Measurements from ENCODE around the gene SCNN1A. TPM values are rescaled to one million over a fixed set of nuclear protein-coding genes. Genes with fewer than 3 reads are reported as not detected.
A peak's percentile ranks its signal among the peaks of the same experiment; 100 is the strongest.

Gene SCNN1A
- total and polyA plus RNA-seq, 11 donors, result 0.11 to 3.9 (median 0.43) TPM; not detected in 4

DNA sequence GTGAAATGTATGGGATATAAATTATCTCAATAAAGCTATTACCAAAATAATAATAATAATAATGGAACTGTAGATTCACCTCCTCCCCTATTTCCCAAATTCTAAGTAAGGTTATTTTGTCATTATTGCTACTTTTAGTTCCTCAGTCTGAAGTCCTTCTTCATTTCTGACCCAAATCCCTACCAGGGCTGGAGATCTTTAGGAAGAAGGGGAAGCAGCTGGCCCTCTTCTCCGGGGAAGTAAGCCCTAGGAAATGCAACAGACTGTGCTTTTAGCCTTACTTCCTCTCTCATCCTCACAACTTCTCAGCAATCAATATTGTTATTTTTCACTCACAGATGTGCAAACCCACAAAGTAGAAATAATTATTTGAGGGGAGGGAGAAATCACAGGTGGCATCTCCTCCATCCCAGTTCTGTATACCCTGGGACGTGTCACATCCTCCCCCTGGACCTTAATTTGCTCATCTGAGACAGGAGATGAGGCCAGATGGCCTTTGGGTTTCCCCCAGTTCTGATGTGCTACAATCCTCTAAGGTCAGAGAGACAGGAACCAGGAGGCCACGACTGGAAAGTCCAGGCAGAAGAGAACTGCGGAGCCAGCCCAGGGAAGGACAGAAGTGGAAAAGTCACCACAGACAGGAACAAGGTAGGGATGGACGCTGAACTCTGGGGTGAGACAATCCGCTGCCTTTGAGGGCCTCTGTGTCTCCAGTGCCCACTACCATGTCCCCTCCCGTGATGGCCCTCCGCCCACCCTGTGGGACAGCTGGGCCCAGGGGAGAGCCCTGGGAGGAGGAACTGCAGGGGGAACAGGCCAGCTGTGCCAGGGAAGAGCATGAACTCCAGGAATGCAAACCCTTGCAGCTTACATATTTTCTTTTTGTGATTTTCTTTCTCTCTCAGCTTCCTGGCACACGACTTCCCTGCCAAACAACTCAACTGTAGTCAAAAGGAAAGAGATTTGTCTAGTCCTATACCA, 22.9 kb downstream of the SCNN1A start:
- 50 to 55% (median 53%) methylated on average over 9 of the region's 9 CpGs for WGBS, 4 donors

GRCh38 chr12:6351622-6352021, 23.7 kb downstream of the SCNN1A start:
- intact Hi-C loops (cut with DNase I), result no loop called here
- TF ChIP-seq, protein P1, sequence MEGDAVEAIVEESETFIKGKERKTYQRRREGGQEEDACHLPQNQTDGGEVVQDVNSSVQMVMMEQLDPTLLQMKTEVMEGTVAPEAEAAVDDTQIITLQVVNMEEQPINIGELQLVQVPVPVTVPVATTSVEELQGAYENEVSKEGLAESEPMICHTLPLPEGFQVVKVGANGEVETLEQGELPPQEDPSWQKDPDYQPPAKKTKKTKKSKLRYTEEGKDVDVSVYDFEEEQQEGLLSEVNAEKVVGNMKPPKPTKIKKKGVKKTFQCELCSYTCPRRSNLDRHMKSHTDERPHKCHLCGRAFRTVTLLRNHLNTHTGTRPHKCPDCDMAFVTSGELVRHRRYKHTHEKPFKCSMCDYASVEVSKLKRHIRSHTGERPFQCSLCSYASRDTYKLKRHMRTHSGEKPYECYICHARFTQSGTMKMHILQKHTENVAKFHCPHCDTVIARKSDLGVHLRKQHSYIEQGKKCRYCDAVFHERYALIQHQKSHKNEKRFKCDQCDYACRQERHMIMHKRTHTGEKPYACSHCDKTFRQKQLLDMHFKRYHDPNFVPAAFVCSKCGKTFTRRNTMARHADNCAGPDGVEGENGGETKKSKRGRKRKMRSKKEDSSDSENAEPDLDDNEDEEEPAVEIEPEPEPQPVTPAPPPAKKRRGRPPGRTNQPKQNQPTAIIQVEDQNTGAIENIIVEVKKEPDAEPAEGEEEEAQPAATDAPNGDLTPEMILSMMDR (IDR thresholded peaks at IDR 0.05), result no peak
- TF ChIP-seq POLR2A (IDR thresholded peaks at IDR 0.05), result no peak
- 78 to 92% (median 90%) methylated on average over 5 of the region's 5 CpGs for WGBS, 4 donors
- Histone ChIP-seq H3K4me3 (no peak overlapping the region), H3K27me3 (no peaks in the 10 kb centered on the region), H3K27ac (peak overlapping the region in 2 of 12 donors; percentile 51 to 90), H3K4me1 (peaks cover 3 to 65% (median 22%) of the 10 kb centered on the region in 12 donors), H3K9me3 (no peaks in the 10 kb centered on the region), H3K36me3 (no peaks in the 10 kb centered on the region)
- no peak for ATAC-seq
- no peak for DNase-seq

More for the DNA sequence above, 22.9 kb downstream of the SCNN1A start:
- Histone ChIP-seq H3K27ac (peak overlapping the region in 10 of 12 donors; percentile 2 to 90 (median 32)), H3K36me3 (no peaks in the 10 kb centered on the region), H3K27me3 (no peaks in the 10 kb centered on the region), H3K9me3 (no peaks in the 10 kb centered on the region), H3K4me3 (no peak overlapping the region), H3K4me1 (peaks cover 0 to 62% (median 15%) of the 10 kb centered on the region in 12 donors)
- ATAC-seq (peak in 2 of 4 donors; percentile 37 to 44), DNase-seq (no peak)
- no peak for TF ChIP-seq POLR2A (IDR thresholded peaks at IDR 0.05)
- TF ChIP-seq, protein P1 (IDR thresholded peaks at IDR 0.05), result no peak
- intact Hi-C loops (cut with DNase I), result no loop called here

DNA sequence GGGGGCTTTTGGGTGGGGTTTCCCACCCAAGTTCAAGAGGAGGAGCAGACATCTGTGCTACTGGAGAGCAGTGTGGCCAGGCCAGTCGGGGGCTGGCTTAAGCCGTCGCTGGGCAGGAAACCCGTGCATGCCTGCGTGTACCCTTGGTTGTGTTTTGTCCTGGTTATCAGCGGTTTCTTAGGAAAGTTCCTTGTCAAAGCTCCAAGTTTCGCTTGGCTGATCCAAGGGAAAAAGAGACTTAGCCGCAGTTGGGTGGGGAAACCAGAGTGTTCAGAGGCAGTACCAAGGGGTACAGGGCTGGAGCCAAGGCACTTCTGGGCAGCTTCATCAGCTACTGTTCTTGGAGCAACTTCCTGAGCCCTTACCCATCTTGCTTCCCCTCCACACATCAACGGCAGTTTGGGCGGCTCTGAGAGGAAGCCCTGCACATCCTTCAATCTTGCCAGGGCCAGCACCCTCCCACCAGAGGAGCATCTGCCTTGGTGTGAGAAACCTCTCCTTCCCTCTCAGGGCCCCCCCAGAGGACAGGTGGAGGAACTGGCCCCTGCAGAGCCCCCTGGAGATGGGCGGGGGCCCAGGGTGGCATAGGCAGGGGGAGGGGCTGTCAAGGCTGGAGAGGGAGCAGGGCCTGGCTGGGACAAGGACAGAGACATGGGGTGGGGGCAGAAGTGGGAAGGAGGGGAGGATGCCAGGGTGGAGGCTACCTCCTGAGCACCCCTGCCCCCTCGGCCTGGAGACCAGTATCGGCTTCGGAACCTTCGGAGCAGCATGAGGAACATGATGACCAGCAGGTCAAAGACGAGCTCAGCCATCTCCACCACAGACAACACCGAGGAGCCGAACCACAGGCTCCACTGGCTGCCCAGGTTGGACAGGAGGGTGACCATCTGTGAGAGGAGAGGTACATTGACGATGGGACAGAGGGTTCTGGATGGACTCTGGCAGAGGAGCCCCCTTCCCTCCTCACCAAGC, 27.7 kb downstream of the SCNN1A start:
- DNase-seq (peak in 4 of 5 donors; percentile 64 to 74 (median 66)), ATAC-seq (peak; percentile 69 to 83 (median 76))
- Histone ChIP-seq H3K27me3 (no peaks in the 10 kb centered on the region), H3K27ac (peak overlapping the region; percentile 53 to 84 (median 70)), H3K4me1 (peaks cover 4 to 69% (median 41%) of the 10 kb centered on the region in 12 donors), H3K36me3 (no peaks in the 10 kb centered on the region), H3K9me3 (no peaks in the 10 kb centered on the region), H3K4me3 (peak overlapping the region in 7 of 12 donors; percentile 3 to 24 (median 19))
- TF ChIP-seq, protein P1 (IDR thresholded peaks at IDR 0.05), result no peak
- TF ChIP-seq POLR2A (IDR thresholded peaks at IDR 0.05), result peak in 1 of 2 donors; percentile 42
- WGBS, 4 donors, result 57 to 61% (median 60%) methylated on average over 17 to 19 of the region's 19 CpGs
- intact Hi-C loops (cut with DNase I), result loop anchor here in 1 of 10 donors (10.0 kb wide), 1 partner anchor 207 kb away; the partner anchor contains the start of gene IFFO1

All from heart left ventricle (tissue), 16 donors.